BE2C (cell line): ENCODE results near the gene RBKS.

Experiments
- DNase-seq: peaks from one replicate; pipeline ENCODE4 v3.0.0-alpha.2; 2020
- H3K27me3 ChIP-seq: fragments of 250-450 bp; sonication (Bioruptor Pico); 2 replicates; pipeline ENCODE4 v1.5.1; 2020; ENCODE audit warnings: mild to moderate bottlenecking
- H3K36me3 ChIP-seq: fragments of 250-450 bp; sonication (Bioruptor Pico); 2 replicates; pipeline ENCODE4 v1.5.1; 2020; ENCODE audit warnings: mild to moderate bottlenecking
- H3K4me1 ChIP-seq: fragments of 250-450 bp; sonication (Bioruptor Pico); 2 replicates; pipeline ENCODE4 v1.5.1; 2020
- H3K4me3 ChIP-seq: 2 replicates; pipeline ENCODE4 v1.5.1; 2011; ENCODE audit warnings: low read depth, low read length
- H3K9me3 ChIP-seq: fragments of 250-450 bp; sonication (Bioruptor Pico); 2 replicates; pipeline ENCODE4 v1.5.1; 2020
- CTCF ChIP-seq: IDR thresholded peaks from 2 replicates; pipeline ENCODE4 v1.5.1; 2012; ENCODE audit warnings: mild to moderate bottlenecking, low read depth, low read length

The RBKS gene

GRCh38 chr2:27916293-27916995 lies 26.3 kb upstream of the RBKS start:
- no peak for DNase-seq
- Histone ChIP-seq H3K36me3 (no peaks in the 10 kb centered on the region), H3K4me3 (no peak overlapping the region), H3K27me3 (no peaks in the 10 kb centered on the region), H3K9me3 (no peaks in the 10 kb centered on the region), H3K4me1 (peaks cover 19% of the 10 kb centered on the region)
- TF ChIP-seq CTCF = no peak

- Histone ChIP-seq H3K4me3 (no peak overlapping the region), H3K36me3 (no peaks in the 10 kb centered on the region), H3K27me3 (no peaks in the 10 kb centered on the region), H3K4me1 (peaks cover 19% of the 10 kb centered on the region), H3K9me3 (no peaks in the 10 kb centered on the region)
- DNase-seq = no peak
- no peak for TF ChIP-seq CTCF
Observed at GRCh38 chr2:27915874-27916273, 25.7 kb upstream of the RBKS start.

- no peak for DNase-seq
- Histone ChIP-seq H3K9me3 (no peaks in the 10 kb centered on the region), H3K27me3 (no peaks in the 10 kb centered on the region), H3K36me3 (no peaks in the 10 kb centered on the region), H3K4me3 (no peak overlapping the region), H3K4me1 (peaks cover 12% of the 10 kb centered on the region)
- TF ChIP-seq CTCF = no peak
Observed at GRCh38 chr2:27915191-27915590, 25.0 kb upstream of the RBKS start.

DNA sequence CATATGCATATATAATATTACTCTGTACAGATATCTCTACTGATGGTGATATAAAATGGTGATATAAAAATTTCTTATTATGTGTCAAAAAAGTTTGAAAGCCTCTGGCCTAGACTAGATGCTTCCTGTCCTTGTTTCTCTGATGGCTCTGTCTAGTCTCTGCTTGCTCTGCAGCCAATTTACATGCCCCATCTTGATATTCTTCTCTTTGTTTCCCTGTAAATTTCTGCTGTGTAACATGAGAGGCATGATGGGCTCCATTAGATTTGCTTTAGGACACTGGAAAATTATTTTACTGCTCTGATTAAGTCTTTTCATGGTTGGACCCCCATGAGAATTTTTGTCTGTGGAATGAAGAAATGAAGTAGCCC lies 24.6 kb upstream of the RBKS start:
- no peak for TF ChIP-seq CTCF

DNA sequence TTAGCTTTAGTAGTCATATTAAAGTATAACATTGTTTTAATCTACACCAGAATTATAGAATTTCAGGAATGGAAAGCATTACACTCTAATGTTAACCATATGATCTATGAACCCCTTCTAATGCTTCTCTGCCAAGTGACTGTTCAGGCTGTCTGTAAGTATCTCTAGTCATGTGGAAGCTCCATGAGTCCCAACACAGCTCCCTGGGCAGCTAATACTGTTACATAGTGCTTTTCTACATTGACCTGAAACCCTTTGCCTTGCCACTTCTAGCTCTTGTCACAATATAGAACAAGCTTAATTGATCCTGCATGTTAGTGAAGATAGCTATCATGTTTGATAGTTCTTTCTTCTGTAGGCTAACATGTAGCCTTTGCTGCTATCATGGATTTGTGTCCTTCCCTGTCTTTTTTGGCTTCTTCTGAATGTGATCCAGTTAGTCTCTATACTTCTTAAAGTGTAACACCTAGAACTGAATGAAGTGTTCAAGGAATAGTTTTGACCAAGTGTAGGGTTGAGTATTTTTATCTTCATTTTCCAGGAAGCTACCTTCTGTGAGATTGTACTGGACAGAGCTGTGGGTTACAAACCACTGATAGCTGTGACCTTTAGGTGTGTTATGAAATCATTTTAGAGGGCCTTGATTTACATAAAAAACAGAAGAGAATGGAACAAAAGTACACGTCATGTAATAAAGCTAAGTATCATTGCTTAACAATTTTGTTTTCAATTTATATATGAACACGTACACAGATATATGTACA lies 24.0 kb upstream of the RBKS start:
- TF ChIP-seq CTCF = no peak
- DNase-seq = no peak
- peaks cover 7% of the 10 kb centered on the region for H3K4me1 ChIP-seq
- H3K4me3 ChIP-seq = no peak overlapping the region
- no peaks in the 10 kb centered on the region for H3K36me3 ChIP-seq
- no peaks in the 10 kb centered on the region for H3K9me3 ChIP-seq
- H3K27me3 ChIP-seq = no peaks in the 10 kb centered on the region

More for the DNA sequence above, 24.6 kb upstream of the RBKS start:
- DNase-seq = no peak
- Histone ChIP-seq H3K9me3 (no peaks in the 10 kb centered on the region), H3K36me3 (no peaks in the 10 kb centered on the region), H3K4me3 (no peak overlapping the region), H3K4me1 (peaks cover 10% of the 10 kb centered on the region), H3K27me3 (no peaks in the 10 kb centered on the region)

- no peak for DNase-seq
- H3K4me3 ChIP-seq = no peak overlapping the region
Observed at GRCh38 chr2:27912512-27912911, 22.3 kb upstream of the RBKS start.

More at GRCh38 chr2:27912512-27912911, 22.3 kb upstream of the RBKS start:
- Histone ChIP-seq H3K4me1 (peaks cover 10% of the 10 kb centered on the region), H3K9me3 (no peaks in the 10 kb centered on the region), H3K36me3 (no peaks in the 10 kb centered on the region), H3K27me3 (no peaks in the 10 kb centered on the region)
- TF ChIP-seq CTCF = no peak
